ENCODE measurements around the gene UGT1A8. TPM values are rescaled to one million over a fixed set of nuclear protein-coding genes. Genes with fewer than 3 reads are reported as not detected.

Gene UGT1A8
- total and polyA plus RNA-seq, 2 donors (not counting 1 experiment from before 2014, with no cell fraction given) = not detected

- peaks cover 0 to 8% (median 1%) of the 10 kb centered on the region in 4 experiments for H3K27me3 ChIP-seq (replicated peaks in 1 of 4; ENCODE audit: control extremely low read depth in 1 of 4, control insufficient read depth in 3 of 4, insufficient read depth in 4 of 4, low read length in 3 of 4)
- POLR2A ChIA-PET = no interaction called here
- no peak overlapping the region for H3K4me2 ChIP-seq (replicated peaks; ENCODE audit: low read depth, low read length, poor library complexity, severe bottlenecking)
- no peak overlapping the region for H2AFZ ChIP-seq (ENCODE audit: insufficient read depth, low read depth, low read length, poor library complexity, severe bottlenecking)
- peaks cover 17% of the 10 kb centered on the region for H3K27me3 Mint-ChIP-seq
- no peak for ATAC-seq (ENCODE audit: low read depth)
- no peak overlapping the region for H3K9ac ChIP-seq (ENCODE audit: low read length)
- no peak overlapping the region for H3K4me3 Mint-ChIP-seq
- no peaks in the 10 kb centered on the region for H3K36me3 ChIP-seq (replicated peaks in 1 of 2; ENCODE audit: control extremely low read depth in 1 of 2, control insufficient read depth in 1 of 2, extremely low read depth in 1 of 2, insufficient read depth in 2 of 2, low read length in 1 of 2)
- no peaks in the 10 kb centered on the region for H3K4me1 ChIP-seq (ENCODE audit: control insufficient read depth in 2 of 2, insufficient read depth in 2 of 2, low read length in 2 of 2)
- H3K27ac Mint-ChIP-seq = no peak overlapping the region
- intact Hi-C loops (cut with micrococcal nuclease) = no loop called here
- peaks cover 0 to 20% (median 8%) of the 10 kb centered on the region in 3 donors for H3K9me3 ChIP-seq (ENCODE audit: control extremely low read depth in 1 of 3, control insufficient read depth in 2 of 3, insufficient read depth in 1 of 3, low read length in 2 of 3)
- H3K27ac ChIP-seq (ENCODE audit: low read length in 2 of 2) = no peak overlapping the region
- no peak for DNase-seq
- peaks cover 7% of the 10 kb centered on the region for H3K9me3 Mint-ChIP-seq (ENCODE audit: insufficient read depth)
- whole genome bisulfite sequencing (ENCODE audit: insufficient coverage) = 88% methylated on average over 4 of the region's 5 CpGs
- no peaks in the 10 kb centered on the region for H3K79me2 ChIP-seq (ENCODE audit: control insufficient read depth, insufficient read depth, low read length)
- no peak overlapping the region for H3K4me3 ChIP-seq (ENCODE audit: control extremely low read depth in 1 of 5, extremely low read depth in 1 of 5, insufficient read depth in 1 of 5, low read depth in 2 of 5, low read length in 4 of 5)
- CTCF ChIA-PET = no interaction called here
- TF ChIP-seq CTCF (IDR thresholded peaks at IDR 0.05) = no peak
- TF ChIP-seq EZH2 (IDR thresholded peaks at IDR 0.05; ENCODE audit: borderline replicate concordance, insufficient read depth, low read depth, low read length, poor library complexity, severe bottlenecking) = no peak
- no peaks in the 10 kb centered on the region for H3K4me1 Mint-ChIP-seq
- no peaks in the 10 kb centered on the region for H4K20me1 ChIP-seq (ENCODE audit: control insufficient read depth, insufficient read depth, low read length, poor library complexity, severe bottlenecking)
Measured at GRCh38 chr2:233773854-233774253, 156.4 kb downstream of the UGT1A8 start.

GRCh38 chr2:233775414-233775813, 158.0 kb downstream of the UGT1A8 start:
- intact Hi-C loops (cut with micrococcal nuclease) = no loop called here
- Mint-ChIP-seq H3K27me3 (peaks cover 18% of the 10 kb centered on the region), H3K27ac (no peak overlapping the region), H3K4me3 (no peak overlapping the region), H3K9me3 (ENCODE audit: insufficient read depth) (peaks cover 7% of the 10 kb centered on the region), H3K4me1 (no peaks in the 10 kb centered on the region)
- Histone ChIP-seq H3K27ac (ENCODE audit: low read length in 2 of 2) (no peak overlapping the region), H3K4me1 (ENCODE audit: control insufficient read depth in 2 of 2, insufficient read depth in 2 of 2, low read length in 2 of 2) (no peaks in the 10 kb centered on the region), H3K4me2 (replicated peaks; ENCODE audit: low read depth, low read length, poor library complexity, severe bottlenecking) (no peak overlapping the region), H3K4me3 (ENCODE audit: control extremely low read depth in 1 of 5, extremely low read depth in 1 of 5, insufficient read depth in 1 of 5, low read depth in 2 of 5, low read length in 4 of 5) (no peak overlapping the region), H2AFZ (ENCODE audit: insufficient read depth, low read depth, low read length, poor library complexity, severe bottlenecking) (no peak overlapping the region), H3K9me3 (ENCODE audit: control extremely low read depth in 1 of 3, control insufficient read depth in 2 of 3, insufficient read depth in 1 of 3, low read length in 2 of 3) (peaks cover 0 to 24% (median 8%) of the 10 kb centered on the region in 3 donors), H3K27me3 (replicated peaks in 1 of 4; ENCODE audit: control extremely low read depth in 1 of 4, control insufficient read depth in 3 of 4, insufficient read depth in 4 of 4, low read length in 3 of 4) (peaks cover 0 to 12% (median 1%) of the 10 kb centered on the region in 4 experiments), H4K20me1 (ENCODE audit: control insufficient read depth, insufficient read depth, low read length, poor library complexity, severe bottlenecking) (no peaks in the 10 kb centered on the region), H3K36me3 (replicated peaks in 1 of 2; ENCODE audit: control extremely low read depth in 1 of 2, control insufficient read depth in 1 of 2, extremely low read depth in 1 of 2, insufficient read depth in 2 of 2, low read length in 1 of 2) (no peaks in the 10 kb centered on the region), H3K9ac (ENCODE audit: low read length) (no peak overlapping the region), H3K79me2 (ENCODE audit: control insufficient read depth, insufficient read depth, low read length) (no peaks in the 10 kb centered on the region)
- no peak for ATAC-seq (ENCODE audit: low read depth)
- ChIA-PET CTCF (no interaction called here), POLR2A (no interaction called here)
- no peak for DNase-seq
- WGBS (ENCODE audit: insufficient coverage) = 96% methylated on average over 5 of the region's 6 CpGs
- TF ChIP-seq EZH2 (IDR thresholded peaks at IDR 0.05; ENCODE audit: borderline replicate concordance, insufficient read depth, low read depth, low read length, poor library complexity, severe bottlenecking) (no peak), CTCF (IDR thresholded peaks at IDR 0.05) (no peak)

All from B cell (primary cell).